ENCODE results near the gene PPM1H. TPM values are rescaled to one million over a fixed set of nuclear protein-coding genes. Genes with fewer than 3 reads are reported as not detected.

PPM1H gene
- total RNA-seq, 4 donors from 2014 or later = 1.7 to 7.4 (median 3.4) TPM

- Histone ChIP-seq H3K4me1 (peaks cover 0 to 14% (median 2%) of the 10 kb centered on the region in 4 donors), H3K27ac (peak overlapping the region; percentile 91 to 99 (median 98)), H3K36me3 (no peaks in the 10 kb centered on the region), H3K27me3 (no peaks in the 10 kb centered on the region), H3K4me3 (peak overlapping the region in 2 of 4 donors; percentile 84 to 88), H3K9me3 (no peaks in the 10 kb centered on the region)
- DNase-seq = no peak
- TF ChIP-seq CTCF (IDR thresholded peaks at IDR 0.05) (no peak), POLR2A (IDR thresholded peaks at IDR 0.05) (no peak)
These were observed 333.2 kb downstream of the PPM1H start for GRCh38 chr12:62601765-62602164.

GRCh38 chr12:62599854-62600437 lies 335.0 kb downstream of the PPM1H start:
- TF ChIP-seq POLR2A (IDR thresholded peaks at IDR 0.05) = no peak
- TF ChIP-seq CTCF (IDR thresholded peaks at IDR 0.05) = peak in 1 of 6 experiments; percentile 20
- Histone ChIP-seq H3K36me3 (no peaks in the 10 kb centered on the region), H3K9me3 (no peaks in the 10 kb centered on the region), H3K4me3 (no peak overlapping the region), H3K27ac (no peak overlapping the region), H3K27me3 (no peaks in the 10 kb centered on the region), H3K4me1 (peaks cover 0 to 10% (median 2%) of the 10 kb centered on the region in 4 donors)
- no peak for DNase-seq

DNA sequence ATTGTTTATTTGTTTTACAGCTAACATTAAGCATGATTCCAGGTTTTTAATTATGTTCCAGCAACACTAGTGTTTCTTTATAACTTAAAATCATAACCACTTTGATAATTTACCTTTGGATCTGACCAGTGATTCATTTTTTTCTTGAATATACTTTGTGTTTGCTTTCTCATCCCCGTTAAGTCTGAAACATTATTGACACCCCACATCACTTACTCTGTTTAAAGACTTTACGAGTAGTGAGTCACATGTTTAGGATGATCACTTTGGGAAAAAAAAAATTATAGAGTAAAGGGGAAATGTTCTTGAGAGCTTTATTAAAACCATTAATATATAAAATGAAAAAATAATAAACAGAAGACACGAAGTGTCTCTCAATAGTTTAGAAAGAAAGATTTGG lies 336.1 kb downstream of the PPM1H start:
- no peak overlapping the region for H3K27ac ChIP-seq
- TF ChIP-seq CTCF (IDR thresholded peaks at IDR 0.05) (no peak), POLR2A (IDR thresholded peaks at IDR 0.05) (no peak)
- no peaks in the 10 kb centered on the region for H3K27me3 ChIP-seq
- H3K36me3 ChIP-seq = no peaks in the 10 kb centered on the region
- DNase-seq = no peak
- H3K9me3 ChIP-seq = no peaks in the 10 kb centered on the region
- H3K4me1 ChIP-seq = peaks cover 0 to 5% (median 0%) of the 10 kb centered on the region in 4 donors
- no peak overlapping the region for H3K4me3 ChIP-seq

GRCh38 chr12:62597253-62597652 lies 337.7 kb downstream of the PPM1H start:
- TF ChIP-seq POLR2A (IDR thresholded peaks at IDR 0.05) = no peak
- TF ChIP-seq CTCF (IDR thresholded peaks at IDR 0.05) = no peak
- Histone ChIP-seq H3K4me3 (no peak overlapping the region), H3K27ac (no peak overlapping the region), H3K27me3 (no peaks in the 10 kb centered on the region), H3K4me1 (peaks cover 0 to 5% (median 0%) of the 10 kb centered on the region in 4 donors), H3K9me3 (no peaks in the 10 kb centered on the region), H3K36me3 (peaks cover 0 to 12% (median 0%) of the 10 kb centered on the region in 3 donors)
- DNase-seq = no peak

Small RNA genes lying within 50 kb of the gene (small RNA-seq; reads per million reads assigned to genes)
- gene MIRLET7I = 842 to 2,686 reads per million in 2 donors
- 0 reads per million in 2 donors for gene RF00019
- 0 reads per million in 2 donors for gene RNU1-83P

Other genes starting within 250 kb of the PPM1H start
- 1 to 10 TPM in 1 of 4 donors, under 1 TPM in 2, not detected in 1; 0.18 to 1.7 (median 0.80) TPM for gene AVPR1A, start 216.1 kb upstream of the PPM1H start, total RNA-seq